Midbrain (tissue), 1 donor: ENCODE results near the gene PPP6R1.
A peak's percentile ranks its signal among the peaks of the same experiment; 100 is the strongest.

Source experiments
- DNase-seq: peaks from one replicate; lab custom pipeline; 2025; lab: John Stamatoyannopoulos, UW

Gene PPP6R1

GRCh38 chr19:55259540-55260210 lies 858 bp upstream of the PPP6R1 start:
- no peak for DNase-seq

- no peak for DNase-seq
These were observed 365 bp downstream of the PPP6R1 start for GRCh38 chr19:55258476-55258827.

DNA sequence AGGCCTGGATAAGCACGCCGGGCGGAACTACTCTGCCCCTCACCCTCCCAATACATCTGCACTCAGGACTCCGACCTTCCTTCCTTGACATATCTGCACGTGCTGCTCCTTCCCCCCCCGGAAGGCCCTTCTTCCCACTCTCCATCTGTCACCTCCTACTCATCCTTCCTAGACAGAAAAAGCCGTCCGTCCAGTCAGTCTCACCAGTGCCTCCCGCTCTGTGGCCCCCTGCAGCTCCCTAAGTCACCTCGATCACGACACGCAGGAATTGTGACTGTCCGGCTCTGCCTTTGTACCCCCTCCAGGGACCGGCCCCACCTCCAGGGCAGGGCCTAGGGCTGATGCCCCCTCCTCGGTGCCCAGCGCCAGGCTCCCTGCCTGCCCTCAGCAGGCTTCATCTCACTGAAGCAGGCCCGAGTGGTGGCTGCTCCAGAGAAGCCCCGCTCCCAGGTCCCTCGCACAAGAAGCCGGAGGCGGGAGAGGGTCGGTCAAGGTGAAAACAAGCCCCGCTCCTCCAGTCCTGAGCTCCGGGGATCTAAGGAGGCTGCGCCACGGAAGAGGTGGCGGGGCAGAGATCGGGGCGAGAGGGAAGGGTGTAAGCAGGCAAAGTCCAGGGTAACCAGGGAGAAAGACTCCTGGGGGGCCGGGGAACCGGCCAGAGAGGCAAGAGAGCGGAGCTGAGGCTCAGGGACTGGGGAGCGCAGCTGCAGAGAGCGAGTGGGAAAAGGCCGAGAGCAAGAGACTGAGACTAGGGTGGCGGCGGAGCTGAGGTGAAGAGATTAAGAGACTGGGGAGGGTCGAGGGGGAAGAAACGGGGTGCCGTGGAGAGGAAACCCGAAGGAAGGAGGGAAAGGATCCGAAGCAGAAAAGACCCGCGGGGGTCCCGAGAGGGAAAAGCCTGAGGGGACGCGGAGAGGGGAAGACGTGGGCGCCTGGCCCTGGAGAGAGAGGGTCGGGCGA lies 1.1 kb downstream of the PPP6R1 start:
- DNase-seq: no peak

GRCh38 chr19:55256562-55257460 lies 2.0 kb downstream of the PPP6R1 start:
- no peak for DNase-seq

- no peak for DNase-seq
These were observed 3.0 kb downstream of the PPP6R1 start for GRCh38 chr19:55255618-55256423.

- no peak for DNase-seq
These were observed 4.2 kb downstream of the PPP6R1 start for GRCh38 chr19:55254625-55254977.

GRCh38 chr19:55253842-55254624 lies 4.8 kb downstream of the PPP6R1 start:
- peak; percentile 3 for DNase-seq

DNA sequence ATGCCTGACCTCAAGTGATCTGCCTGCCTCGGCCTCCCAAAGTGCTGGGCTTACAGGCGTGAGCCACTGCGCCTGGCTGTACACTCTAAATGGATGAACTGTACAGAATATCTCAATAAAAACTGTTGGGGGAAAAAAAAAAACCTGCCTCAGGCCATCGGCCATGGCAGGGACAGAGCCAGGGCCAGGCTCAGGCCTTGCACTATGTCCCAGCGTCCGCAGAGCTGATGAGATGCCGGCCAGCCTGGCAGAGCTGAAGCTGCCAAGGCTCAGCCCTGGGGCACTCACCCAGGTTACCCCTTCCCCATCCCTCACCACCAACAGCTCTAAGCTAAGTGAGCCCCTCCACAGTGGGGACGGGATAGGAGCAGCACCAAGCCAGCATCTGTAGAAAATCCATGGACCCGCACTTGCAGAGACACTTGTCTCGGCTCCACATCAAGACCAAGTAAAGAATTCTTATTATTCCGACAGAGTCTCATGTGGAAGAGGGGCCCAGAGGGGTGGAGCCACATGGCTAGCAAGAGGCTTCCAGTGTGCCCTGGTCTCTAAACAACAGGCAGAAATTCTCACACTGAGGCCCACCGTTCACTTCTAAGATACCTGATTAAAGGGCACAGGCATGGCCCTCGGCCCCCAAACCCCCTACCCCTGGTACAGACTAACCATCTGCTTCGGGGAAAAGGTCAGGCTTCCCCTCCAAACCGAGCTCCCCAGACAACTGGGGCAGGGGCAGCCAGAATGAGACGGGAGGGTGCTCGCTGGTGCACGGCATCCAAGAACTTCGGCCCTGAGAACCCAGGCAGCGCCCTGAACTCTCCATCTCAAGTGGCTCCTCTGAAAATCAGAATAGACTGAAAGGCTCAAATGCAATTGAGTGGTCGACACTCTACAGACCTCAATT lies 5.8 kb downstream of the PPP6R1 start:
- DNase-seq: no peak

DNA sequence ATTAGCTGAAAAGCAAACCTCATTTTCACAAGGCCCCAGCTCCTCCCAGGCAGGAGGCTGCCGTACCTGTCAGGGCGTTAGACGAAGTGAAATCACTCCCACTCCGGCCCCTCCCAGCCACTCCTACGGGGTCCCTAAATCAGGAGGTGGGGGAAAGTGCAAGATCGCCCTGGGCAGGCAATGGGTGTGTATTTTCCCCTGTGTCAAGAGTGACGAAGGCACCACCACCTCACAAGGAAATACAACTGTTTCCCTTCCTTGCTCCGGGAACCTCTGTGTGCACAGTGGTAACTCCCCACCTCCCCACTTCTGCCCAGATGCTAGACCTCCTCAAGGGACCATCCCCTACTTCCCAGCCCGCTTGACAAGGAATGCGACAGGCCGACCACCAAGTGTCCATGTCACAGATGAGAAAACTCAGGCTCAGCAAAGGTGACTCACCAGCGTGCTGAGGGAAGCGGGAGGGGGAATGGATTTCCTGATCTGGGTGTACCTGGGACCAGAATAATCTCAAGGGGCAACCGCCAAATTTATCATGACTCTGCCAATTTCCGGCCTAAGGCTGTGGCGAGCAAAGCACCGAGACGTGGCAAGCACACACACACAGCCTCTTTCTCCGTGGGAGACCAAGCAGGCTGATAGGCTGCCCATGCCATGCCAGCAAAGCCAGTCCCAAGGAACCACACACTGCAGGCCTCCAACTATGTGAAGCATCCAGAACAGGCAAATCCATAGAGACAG lies 7.3 kb downstream of the PPP6R1 start:
- DNase-seq: no peak

DNA sequence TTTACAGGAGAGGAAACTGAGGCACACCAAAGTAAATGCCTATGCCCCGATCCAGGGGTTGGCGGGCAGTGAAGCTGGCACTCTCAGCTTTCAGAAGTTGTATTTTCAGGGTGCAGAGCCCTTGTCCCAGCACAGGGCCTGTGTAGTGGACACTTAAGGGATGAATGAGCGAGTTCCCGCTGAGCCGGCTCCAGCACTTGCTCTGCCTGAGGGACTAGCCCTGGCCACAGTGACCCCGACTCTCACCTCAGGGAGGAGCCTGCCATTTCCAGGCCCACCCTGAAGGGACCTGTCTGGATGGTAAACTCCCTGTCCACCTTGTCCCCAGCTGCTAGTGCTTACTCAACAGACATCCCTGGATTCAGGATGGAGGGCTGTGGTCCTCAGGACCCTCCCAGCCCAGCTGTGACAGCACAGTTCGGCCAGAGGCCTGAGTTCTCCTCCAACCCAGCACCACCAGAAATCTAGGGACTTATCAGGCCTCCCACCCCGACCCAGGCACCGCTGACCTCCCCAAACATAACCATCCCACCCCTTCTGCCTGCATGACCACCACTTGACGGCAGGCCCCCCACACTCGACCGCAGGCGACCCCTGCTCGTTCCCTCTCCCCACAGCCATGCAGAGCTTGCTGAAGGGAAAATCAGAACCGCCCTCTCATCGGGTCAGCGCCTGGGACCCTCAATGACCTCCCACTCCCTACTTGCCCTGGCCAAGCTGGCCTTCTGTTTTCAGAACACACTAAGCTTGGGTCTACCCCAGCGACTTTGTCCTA lies 8.4 kb downstream of the PPP6R1 start:
- DNase-seq: no peak

- no peak for DNase-seq
These were observed 9.0 kb downstream of the PPP6R1 start for GRCh38 chr19:55249841-55250240.

GRCh38 chr19:55248704-55249103 lies 10.1 kb downstream of the PPP6R1 start:
- no peak for DNase-seq

DNA sequence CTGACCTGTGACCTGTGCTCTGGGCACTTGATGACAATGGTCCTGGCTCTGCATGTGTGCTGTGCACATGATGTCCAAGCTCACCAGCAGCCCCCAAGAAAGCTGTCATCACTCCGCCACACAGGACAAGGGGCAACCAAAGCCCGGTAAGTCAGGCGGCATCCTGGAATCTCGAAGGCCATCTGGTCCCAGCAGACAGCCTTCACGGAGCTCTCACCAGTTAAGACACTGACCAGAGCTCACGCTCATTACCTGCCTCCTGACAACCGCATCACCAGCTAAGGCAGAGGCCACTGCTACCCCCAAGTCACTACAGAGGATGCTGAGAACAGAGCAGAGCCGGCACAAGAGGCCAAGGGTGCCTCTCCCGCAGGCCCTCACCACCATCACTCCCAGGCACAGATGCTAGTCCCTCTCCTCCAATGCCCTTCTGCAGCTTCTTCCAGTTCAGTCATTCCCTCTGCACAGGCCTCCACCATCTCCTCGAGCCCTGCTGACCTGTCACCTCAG lies 10.6 kb downstream of the PPP6R1 start:
- DNase-seq: no peak

DNA sequence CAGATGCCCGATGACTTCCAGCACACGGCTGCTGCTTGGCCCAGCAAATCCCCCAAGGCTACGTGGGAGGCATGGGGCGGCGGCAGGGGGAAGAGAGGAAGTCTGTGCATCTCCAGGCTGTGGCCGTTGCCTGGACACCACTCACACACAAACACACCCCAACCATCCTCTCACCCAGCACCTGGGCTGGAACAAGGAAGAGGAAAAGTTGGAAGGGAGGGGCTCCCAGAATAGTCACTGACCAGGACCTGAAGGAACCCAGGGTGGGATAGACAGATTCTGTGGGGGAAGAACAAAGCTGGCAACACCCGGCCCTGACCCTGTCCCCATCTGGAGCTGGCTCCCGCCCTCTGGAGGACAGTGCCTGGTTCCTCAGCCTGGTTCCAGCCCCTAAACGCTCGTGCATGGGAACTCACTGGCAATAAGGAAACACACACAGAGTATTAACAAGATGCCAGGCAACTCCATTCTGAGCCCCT lies 11.2 kb downstream of the PPP6R1 start:
- DNase-seq: no peak

DNA sequence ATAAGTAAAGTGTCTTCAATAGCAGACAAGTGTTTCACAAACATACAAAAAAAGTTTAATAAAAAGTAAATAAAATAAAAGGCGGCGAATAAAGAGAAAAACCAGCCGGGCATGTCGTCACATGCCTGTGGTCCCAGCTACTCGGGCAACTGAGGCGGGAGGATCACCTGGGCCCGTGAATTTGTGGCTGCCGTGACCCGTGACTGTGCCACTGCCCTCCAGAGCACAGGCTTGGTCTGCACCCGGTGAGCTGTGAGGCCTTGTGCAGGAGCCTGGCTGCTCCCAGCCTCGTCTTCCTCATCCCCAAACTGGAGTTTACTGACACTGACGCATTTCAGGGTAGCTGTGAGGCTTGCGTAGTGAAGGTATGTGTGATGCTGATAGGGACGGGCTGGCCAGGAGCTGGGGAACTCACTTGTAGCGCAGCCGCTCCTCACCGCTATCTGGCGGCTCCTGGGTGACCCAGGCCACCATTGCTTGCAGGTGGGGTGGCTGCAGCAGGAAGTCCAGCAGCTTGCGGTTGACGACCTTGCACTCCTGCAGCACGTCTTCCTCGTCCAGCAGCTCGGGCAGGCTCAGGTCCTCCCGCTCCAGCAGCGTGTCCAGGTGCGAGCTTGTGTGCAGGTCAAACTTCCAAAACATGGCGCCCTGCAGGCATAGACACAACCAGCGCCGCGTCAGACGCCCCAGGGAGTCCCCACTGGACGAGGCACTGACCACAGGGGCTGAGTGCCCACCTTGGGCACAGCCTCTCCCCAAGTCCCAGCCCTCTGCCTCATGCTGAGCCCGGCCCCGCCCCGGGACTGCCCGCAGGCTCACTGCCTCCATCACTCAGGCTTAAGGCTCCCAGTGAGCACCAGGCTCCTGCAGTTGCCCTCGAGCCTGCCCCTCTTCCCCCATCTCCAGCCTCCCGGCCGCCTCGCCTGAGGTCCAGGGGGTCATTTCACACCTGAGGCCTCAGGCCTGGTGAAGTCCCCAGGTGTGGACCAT lies 12.1 kb downstream of the PPP6R1 start:
- no peak for DNase-seq

DNA sequence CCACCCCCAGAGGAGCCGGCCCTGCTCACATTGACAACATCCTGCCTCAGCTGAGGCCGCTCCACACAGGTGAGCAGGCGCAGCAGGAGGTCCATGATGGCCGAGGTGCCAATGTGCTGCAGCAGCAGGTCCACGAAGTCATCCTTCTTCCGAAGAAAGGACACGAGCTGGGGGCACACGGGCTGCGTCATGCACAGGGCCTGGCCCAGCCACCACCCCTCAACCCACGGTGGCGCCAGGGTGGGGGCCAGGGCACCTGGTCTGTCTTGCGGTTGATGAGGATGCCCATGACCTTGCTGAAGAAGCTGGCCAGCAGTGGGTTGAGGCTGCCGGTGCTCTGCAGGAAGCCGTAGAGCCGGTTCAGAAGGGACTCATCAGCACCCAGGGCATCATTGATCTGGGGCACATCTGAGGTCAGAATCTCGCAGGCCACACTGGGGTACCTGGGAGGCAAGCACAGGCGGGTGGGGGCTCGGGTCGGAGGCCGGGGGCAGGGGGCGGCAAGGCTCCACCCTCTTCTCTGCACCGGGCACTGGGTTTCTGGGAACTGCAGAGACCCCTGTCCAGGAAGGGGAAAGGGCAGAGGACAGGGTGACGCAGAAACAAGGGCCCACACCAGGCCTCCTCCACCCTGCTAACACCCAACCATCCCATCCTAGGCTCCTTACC lies 13.4 kb downstream of the PPP6R1 start:
- no peak for DNase-seq
